ENCODE results near the gene SAT2. TPM values are rescaled to one million over a fixed set of nuclear protein-coding genes. Genes with fewer than 3 reads are reported as not detected.

SAT2 gene
- polyA plus RNA-seq, 3 donors = 93.7 to 142 (median 130) TPM

- H3K27ac ChIP-seq (ENCODE audit: low read depth, low read length) = no peak overlapping the region
- WGBS, 3 donors = 70 to 86% (median 74%) methylated on average over 23 of the region's 23 CpGs
Measured at GRCh38 chr17:7580604-7581575, 46.7 kb downstream of the SAT2 start.

GRCh38 chr17:7579834-7580603 lies 47.6 kb downstream of the SAT2 start:
- peak overlapping the region; percentile 38 for H3K27ac ChIP-seq (ENCODE audit: low read depth, low read length)
- 60 to 79% (median 61%) methylated on average over 12 of the region's 12 CpGs for WGBS, 3 donors

- 11 to 21% (median 11%) methylated on average over 7 of the region's 7 CpGs for WGBS, 3 donors
- H3K27ac ChIP-seq (ENCODE audit: low read depth, low read length) = peak within 1 kb of the TSS; percentile 40
Measured at GRCh38 chr17:7579001-7579833, 48.4 kb downstream of the SAT2 start, which contains the start of gene CD68. CD68 (plus strand) TSS chr17:7579638; CDS start chr17:7579678, 40 bp downstream.

- H3K27ac ChIP-seq (ENCODE audit: low read depth, low read length) = no peak overlapping the region
- WGBS, 3 donors = 73 to 79% (median 77%) methylated on average over 17 of the region's 17 CpGs
Measured at GRCh38 chr17:7577327-7578199, 50.1 kb downstream of the SAT2 start.

GRCh38 chr17:7576432-7576937 lies 51.1 kb downstream of the SAT2 start:
- WGBS, 3 donors = 73 to 86% (median 78%) methylated on average over 14 of the region's 14 CpGs
- no peak overlapping the region for H3K27ac ChIP-seq (ENCODE audit: low read depth, low read length)

Other genes starting within 250 kb of the SAT2 start
- 1 to 10 TPM; 2.1 to 8.0 (median 5.5) TPM for gene TNK1, start 246.7 kb downstream of the SAT2 start, polyA plus RNA-seq
- 10 to 100 TPM; 15.1 to 48.2 (median 42.3) TPM for gene PLSCR3, start 233.3 kb downstream of the SAT2 start, polyA plus RNA-seq
- 100 to 1,000 TPM in 2 of 3 donors, 10 to 100 TPM in 1; 86.0 to 252 (median 173) TPM for gene TMEM256, start 223.7 kb downstream of the SAT2 start, polyA plus RNA-seq
- 10 to 100 TPM in 2 of 3 donors, 1 to 10 TPM in 1; 2.9 to 11.4 (median 10.5) TPM for gene NLGN2, start 220.0 kb downstream of the SAT2 start, polyA plus RNA-seq
- gene SPEM1, start 207.5 kb downstream of the SAT2 start, polyA plus RNA-seq = not detected
- gene SPEM2, start 202.2 kb downstream of the SAT2 start, polyA plus RNA-seq = not detected
- gene SPEM3, start 199.0 kb downstream of the SAT2 start, polyA plus RNA-seq = not detected
- 1 to 10 TPM in 2 of 3 donors, under 1 TPM in 1; 0.79 to 5.2 (median 1.9) TPM for gene TMEM102, start 192.4 kb downstream of the SAT2 start, polyA plus RNA-seq
- gene FGF11, start 188.3 kb downstream of the SAT2 start, polyA plus RNA-seq = 1 to 10 TPM in 1 of 3 donors, under 1 TPM in 2; 0.28 to 4.6 (median 0.86) TPM
- gene CHRNB1, start 182.8 kb downstream of the SAT2 start, polyA plus RNA-seq = 10 to 100 TPM in 2 of 3 donors, 1 to 10 TPM in 1; 5.0 to 14.2 (median 12.7) TPM
- gene ZBTB4, start 148.2 kb downstream of the SAT2 start, polyA plus RNA-seq = 10 to 100 TPM; 17.4 to 45.0 (median 32.9) TPM
- gene SLC35G6, start 146.4 kb downstream of the SAT2 start, polyA plus RNA-seq = not detected
- gene POLR2A, start 143.5 kb downstream of the SAT2 start, polyA plus RNA-seq = 10 to 100 TPM; 20.9 to 35.4 (median 24.6) TPM
- gene TNFSF12, start 78.8 kb downstream of the SAT2 start, polyA plus RNA-seq = 100 to 1,000 TPM in 1 of 3 donors, 10 to 100 TPM in 2; 19.6 to 100 (median 49.9) TPM
- gene TNFSF13, start 69.1 kb downstream of the SAT2 start, polyA plus RNA-seq = 10 to 100 TPM; 19.3 to 42.6 (median 26.5) TPM
- 10 to 100 TPM; 25.1 to 52.1 (median 43.0) TPM for gene SENP3, start 65.9 kb downstream of the SAT2 start, polyA plus RNA-seq
- 100 to 1,000 TPM in 1 of 3 donors, 10 to 100 TPM in 2; 19.4 to 111 (median 99.0) TPM for gene CD68, start 48.2 kb downstream of the SAT2 start, polyA plus RNA-seq
- gene MPDU1, start 44.0 kb downstream of the SAT2 start, polyA plus RNA-seq = 10 to 100 TPM; 31.7 to 72.2 (median 50.2) TPM
- 1 to 10 TPM in 1 of 3 donors, under 1 TPM in 2; 0.21 to 2.7 (median 0.46) TPM for gene SOX15, start 37.7 kb downstream of the SAT2 start, polyA plus RNA-seq
- gene FXR2, start 12.9 kb downstream of the SAT2 start, polyA plus RNA-seq = 10 to 100 TPM; 14.7 to 29.9 (median 23.3) TPM
- gene SHBG, start 2.3 kb upstream of the SAT2 start, polyA plus RNA-seq = under 1 TPM; 0.32 to 0.67 (median 0.45) TPM
- 1 to 10 TPM in 2 of 3 donors, under 1 TPM in 1; 0.51 to 2.2 (median 1.5) TPM for gene ATP1B2, start 23.1 kb upstream of the SAT2 start, polyA plus RNA-seq
- 10 to 100 TPM; 13.5 to 17.8 (median 16.6) TPM for gene TP53, start 59.7 kb upstream of the SAT2 start, polyA plus RNA-seq
- gene WRAP53, start 60.7 kb upstream of the SAT2 start, polyA plus RNA-seq = 1 to 10 TPM; 2.8 to 5.6 (median 5.0) TPM
- 1 to 10 TPM in 1 of 3 donors, under 1 TPM in 2; 0.54 to 1.1 (median 0.89) TPM for gene EFNB3, start 77.4 kb upstream of the SAT2 start, polyA plus RNA-seq
- under 1 TPM; 0.03 to 0.79 (median 0.19) TPM for gene DNAH2, start 89.9 kb upstream of the SAT2 start, polyA plus RNA-seq
- 10 to 100 TPM in 2 of 3 donors, 1 to 10 TPM in 1; 4.6 to 44.6 (median 21.6) TPM for gene KDM6B, start 206.4 kb upstream of the SAT2 start, polyA plus RNA-seq
- gene TMEM88, start 227.2 kb upstream of the SAT2 start, polyA plus RNA-seq = 10 to 100 TPM; 10.4 to 85.7 (median 77.4) TPM
- 100 to 1,000 TPM in 2 of 3 donors, 10 to 100 TPM in 1; 69.0 to 191 (median 132) TPM for gene NAA38, start 229.7 kb upstream of the SAT2 start, polyA plus RNA-seq
- 10 to 100 TPM in 2 of 3 donors, 1 to 10 TPM in 1; 8.9 to 15.4 (median 11.2) TPM for gene CYB5D1, start 230.2 kb upstream of the SAT2 start, polyA plus RNA-seq

All from adipose tissue (tissue), 3 donors.